Dedifferentiated amniotic fluid mesenchymal stem cell (primary cell): ENCODE data around the gene ZNF699.
"Not testable (repeated sequence)": the region's sequence is repeated elsewhere in the genome, so short reads cannot be mapped to it uniquely, and the experiment has no call there.

Experiments used
- DNase-seq: peaks from one replicate; pipeline ENCODE4 v3.0.0-alpha.2; 2016; ENCODE audit errors: extremely low spot score

The ZNF699 gene

DNA sequence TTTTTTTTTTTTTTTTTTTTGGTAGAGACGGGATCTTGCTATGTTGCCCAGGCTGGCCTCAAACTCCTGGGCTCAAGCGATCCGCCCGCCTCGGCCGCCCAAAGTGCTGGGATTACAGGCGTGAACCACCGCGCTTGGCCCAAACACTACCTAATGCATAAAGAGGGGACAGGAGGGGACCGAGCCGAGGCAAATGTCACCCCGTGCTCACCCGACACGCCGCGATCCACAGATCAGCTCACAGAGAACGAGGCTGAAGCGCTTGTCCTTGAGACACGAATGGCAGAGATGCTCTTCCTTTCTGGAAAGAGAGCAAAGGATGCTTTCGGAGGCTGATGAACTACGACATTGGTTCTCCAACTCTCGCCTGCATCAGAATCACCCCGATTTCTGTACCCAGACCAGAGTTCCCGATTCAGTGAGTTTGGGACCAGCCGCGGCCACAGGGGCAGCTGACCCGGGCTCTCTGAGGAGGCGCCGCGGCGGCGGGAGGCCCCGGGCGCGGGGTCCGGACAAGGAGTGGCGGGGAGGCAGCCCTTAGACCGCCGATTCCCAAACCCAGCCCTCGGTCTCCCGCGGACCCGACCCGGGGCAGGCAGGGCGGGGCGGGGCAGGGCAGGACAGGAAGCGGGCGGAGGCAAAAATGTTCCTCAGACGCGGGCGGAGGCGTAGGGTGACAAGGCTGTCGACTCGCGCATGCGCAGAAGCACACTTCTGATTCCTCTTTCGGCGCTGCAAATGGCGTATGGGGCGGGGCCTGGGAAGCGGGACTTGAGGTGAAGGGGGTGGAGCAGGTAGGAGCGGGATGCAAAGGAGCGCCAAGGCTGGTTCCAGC is at the start of gene ZNF699:
Gene ZNF699 (minus strand): TSS at position 700 of the 835 bp plus-strand sequence. CDS start 4,719 bp downstream, outside the sequence.
- peak; percentile 99 for DNase-seq

DNA sequence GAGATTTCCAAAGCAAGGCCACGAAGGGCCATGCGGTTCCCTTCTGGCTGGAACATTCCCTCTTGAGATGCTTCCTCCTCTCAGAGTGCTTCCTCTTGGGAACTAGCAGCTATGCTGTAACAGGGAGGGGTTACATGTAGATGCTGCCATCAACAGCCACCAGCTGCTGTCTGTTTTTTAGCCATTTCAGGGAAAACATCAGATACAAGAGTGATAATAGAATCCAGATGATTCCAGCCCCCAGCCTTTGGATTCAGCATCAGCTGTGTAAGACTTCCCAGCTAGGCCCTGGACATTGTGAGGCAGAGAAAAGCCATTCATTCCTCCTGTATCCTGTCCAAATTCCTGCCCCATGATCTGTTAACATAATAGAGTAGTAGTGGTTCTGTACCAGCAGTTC is 45.0 kb upstream of the ZNF699 start:
- no peak for DNase-seq

DNA sequence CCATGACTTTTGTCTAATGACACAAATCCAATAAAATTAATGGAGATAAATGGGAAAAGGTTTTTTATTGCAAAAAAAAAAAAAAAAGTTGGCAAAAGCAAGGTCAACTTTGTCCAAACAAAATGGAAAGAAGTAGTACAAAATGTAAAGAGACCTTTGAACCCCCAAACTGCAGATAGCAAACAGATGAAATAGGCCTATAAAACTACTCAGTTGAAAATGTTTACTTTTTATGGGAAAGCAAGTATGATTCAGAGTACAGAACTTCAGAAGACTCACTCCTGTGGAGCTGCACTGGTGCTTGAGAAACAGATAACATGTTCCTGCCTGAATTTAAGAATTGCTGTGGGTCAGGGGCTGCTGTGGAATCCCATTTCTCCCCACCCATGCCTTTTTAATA is 43.4 kb upstream of the ZNF699 start:
- DNase-seq = no peak

DNA sequence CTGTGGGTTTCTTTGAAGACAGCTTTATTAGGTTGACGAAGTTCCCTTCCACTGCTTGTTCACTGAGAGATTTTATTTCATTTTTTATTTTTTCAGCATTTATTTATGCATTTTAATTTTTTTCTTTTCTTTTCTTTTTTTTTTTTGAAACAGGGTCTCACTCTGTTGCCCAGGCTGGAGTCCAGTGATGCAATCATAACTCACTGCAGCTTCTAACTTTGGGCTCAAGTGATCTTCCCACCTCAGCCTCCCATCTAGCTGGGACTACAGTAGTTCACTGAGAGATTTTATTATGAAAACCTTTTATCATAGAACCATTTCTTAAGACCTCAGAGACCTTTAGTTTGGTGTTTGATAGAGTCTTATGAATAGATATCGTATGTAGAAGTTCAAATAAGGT is 42.9 kb upstream of the ZNF699 start:
- no peak for DNase-seq

DNA sequence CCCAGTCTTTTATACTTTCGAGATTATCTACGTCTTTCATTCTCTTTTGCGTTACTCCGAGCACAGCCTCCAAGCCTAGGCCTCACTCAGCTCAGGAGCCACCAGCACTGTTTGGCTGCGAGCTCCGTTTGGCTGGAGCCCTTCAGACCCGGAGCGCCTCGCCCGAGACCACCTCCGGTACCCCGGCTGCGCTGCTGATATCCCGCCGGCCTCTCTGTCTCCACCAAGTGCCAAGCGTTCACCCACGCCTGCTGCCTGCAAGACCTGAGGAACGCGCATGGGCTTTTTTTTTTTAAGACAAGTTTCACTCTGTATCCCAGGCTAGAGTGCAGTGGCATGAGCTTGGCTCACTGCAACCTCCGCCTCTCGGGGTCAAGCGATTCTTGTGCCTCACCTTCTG is 39.0 kb upstream of the ZNF699 start:
- no peak for DNase-seq

DNA sequence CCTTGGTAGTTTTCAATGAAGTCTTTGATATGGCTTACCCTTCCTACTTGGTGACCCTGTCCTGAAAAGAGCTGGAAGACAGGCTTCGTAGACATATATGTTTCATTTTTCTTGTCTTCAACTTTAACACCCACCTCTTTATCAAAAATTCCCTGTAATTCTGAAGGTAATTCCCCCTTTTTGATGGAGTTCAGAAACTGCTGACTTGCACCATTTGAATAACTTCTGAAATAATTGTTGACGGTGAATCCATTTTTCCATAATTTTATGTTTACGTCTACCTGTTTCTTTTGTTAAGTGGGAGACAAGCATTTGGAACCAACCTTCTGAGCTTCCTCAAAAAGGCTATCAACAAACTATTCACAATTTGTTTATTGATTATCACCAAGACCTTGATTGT is 38.6 kb upstream of the ZNF699 start:
- DNase-seq = no peak

DNA sequence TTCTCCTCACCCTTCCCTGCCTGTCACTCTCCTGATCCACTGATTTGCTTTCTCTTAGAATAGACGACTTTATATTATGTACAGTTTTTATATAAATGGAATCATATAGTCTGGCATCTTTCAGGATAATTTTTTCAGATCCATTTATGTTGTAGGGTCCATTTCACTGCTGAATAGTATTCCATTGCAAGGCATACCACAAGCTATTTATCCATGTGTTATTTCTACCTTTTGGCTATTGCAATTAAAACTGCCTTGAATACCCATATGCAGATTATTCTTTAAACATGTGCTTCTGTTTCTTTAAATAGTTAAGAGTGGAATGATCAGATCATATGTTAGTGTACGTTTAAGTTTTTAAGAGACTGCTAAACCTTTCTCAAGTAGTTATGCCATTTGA is 35.4 kb upstream of the ZNF699 start:
- no peak for DNase-seq

DNA sequence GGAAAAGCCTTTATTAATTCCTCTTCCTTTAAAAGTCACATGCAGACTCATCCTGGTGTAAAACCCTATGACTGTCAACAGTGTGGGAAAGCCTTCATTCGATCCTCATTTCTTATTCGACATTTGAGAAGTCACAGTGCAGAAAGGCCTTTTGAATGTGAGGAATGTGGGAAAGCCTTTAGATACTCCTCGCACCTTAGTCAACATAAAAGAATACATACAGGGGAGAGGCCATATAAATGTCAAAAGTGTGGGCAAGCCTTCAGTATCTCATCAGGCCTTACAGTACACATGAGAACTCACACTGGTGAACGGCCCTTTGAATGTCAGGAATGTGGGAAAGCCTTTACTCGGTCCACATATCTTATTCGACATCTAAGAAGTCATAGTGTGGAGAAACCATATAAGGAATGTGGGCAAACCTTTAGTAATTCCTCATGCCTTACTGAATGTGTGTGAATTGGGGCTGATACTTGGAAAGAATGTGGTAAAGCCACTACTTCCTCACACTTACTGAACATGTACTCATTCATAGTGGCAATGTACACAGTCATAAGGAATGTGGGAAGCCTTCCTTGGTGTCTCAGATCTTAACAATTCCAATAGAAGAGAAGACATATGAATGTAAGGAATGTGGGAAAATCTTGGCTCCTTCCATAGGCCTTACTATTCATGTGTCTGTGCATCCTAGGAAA is 33.1 kb upstream of the ZNF699 start:
- no peak for DNase-seq

DNA sequence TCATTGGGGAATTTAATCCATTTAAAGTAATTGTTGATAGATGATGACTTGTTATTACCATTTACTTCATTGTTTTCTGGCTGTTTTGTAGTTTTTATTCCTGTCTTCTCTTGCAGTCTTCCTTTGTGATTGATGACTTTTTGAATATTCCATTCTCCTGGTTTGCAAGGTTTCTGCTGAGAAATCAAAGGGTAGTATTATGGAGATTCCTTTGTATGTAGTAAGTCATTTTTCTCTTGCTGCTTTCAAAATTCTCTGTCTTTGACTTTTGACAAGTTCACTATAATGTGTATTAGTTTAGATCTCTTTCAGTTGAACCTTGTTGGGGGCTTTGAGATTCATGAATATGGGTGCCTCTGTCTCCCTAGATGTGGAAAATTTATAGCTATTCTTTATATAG is 20.4 kb upstream of the ZNF699 start:
- DNase-seq = no peak

DNA sequence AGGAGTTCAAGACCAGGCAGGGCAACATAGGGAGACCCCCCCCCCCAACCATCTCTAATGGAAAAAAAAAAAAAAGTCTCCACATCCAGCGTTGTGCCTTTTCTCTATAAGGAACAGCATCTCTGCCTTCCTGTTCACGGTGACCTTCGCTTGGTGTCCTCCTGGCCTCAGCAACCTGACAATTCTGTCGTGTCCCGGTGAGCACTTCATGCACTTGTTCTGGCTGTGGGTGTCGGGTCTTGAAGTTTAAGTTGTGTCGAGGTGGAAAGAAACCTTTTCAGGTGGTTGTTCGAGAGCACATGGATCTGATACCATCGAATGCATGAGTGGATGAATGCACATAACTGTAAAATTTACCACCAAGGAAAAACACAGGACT is 14.9 kb upstream of the ZNF699 start:
- no peak for DNase-seq

DNA sequence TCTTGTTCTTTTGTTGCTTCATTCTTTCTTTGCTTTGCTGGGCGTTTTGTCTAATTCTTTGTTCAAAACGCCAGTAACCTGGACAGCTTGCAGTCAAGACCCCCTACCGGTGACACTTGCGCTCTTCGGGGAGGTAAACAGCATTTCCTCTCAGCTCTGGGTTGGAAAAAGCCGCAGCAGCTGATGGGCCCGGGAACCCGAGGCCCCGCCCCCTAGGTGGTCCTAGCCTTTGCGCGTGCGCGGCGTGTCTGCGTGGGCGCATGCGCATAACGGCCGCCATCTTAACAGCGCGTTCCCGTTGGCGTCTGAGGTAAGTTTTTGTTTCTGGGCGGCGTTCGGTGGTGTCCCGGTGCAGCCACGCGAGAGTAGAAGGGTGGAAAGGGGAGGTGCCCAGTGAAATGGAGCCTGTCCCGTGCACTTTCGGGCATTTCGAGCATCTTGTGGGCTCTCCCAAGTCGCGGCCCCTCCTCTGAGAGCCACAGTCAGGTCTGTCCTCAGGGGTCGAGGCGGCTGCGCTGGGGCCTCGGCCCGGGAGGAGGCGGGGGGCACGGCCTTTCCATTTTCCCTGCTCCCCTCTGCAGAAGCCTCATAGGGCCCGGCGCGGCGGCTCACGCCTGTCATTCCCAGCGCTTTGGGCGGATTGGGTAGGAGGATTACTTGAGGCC is 14.4 kb upstream of the ZNF699 start, which contains the start of gene ZNF559:
Gene ZNF559 (plus strand): TSS at position 261 of the 665 bp plus-strand sequence. CDS start 14,371 bp downstream, outside the sequence.
- peak; percentile 96 for DNase-seq

DNA sequence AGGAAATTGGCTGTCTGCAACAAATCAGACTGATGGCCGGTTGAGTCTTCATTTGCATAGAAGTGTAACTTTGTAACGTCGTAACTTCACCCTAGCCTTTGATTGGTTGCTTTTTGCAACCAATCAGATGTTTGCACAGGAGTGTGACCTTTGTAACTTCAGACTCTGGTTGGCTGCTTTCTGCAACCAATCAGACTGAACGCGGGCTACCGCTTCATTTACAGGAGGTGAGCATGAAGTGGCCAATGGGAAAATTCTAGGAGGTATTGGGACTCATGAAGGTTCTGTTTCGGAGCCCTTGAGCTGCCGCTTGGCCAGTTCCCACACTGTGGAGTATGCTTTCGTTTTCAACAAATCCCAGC is 13.9 kb upstream of the ZNF699 start:
- peak; percentile 64 for DNase-seq

DNA sequence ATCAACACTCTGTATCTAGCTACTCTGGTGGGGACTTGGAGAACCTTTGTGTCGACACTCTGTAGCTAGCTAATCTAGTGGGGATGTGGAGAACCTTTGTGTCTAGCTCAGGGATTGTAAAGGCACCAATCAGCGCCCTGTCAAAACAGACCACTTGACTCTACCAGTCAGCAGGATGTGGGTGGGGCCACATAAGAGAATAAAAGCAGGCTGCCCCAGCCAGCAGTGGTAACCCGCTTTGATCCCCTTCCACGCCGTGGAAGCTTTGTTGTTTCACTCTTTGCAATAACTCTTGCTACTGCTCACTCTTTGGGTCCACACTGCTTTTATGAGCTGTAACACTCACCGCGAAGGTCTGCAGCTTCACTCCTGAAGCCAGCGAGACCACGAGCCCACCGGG is 12.6 kb upstream of the ZNF699 start:
- DNase-seq = not testable (repeated sequence)

DNA sequence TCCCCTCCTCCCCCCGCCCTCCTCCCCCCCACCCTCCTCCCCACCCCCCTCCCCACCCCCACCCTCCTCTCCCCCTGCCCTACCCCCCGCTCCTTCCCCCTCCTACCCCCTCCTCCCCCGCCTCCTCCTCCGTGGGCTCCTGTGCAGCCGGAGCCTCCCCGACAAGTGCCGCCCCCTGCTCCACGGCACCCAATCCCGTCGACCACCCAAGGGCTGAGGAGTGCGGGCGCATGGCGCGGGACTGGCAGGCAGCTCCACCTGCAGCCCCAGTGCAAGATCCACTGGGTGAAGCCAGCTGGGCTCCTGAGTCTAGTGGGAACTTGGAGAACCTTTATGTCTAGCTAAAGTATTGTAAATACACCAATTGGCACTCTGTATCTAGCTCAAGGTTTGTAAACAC is 12.1 kb upstream of the ZNF699 start:
- DNase-seq = not testable (repeated sequence)

DNA sequence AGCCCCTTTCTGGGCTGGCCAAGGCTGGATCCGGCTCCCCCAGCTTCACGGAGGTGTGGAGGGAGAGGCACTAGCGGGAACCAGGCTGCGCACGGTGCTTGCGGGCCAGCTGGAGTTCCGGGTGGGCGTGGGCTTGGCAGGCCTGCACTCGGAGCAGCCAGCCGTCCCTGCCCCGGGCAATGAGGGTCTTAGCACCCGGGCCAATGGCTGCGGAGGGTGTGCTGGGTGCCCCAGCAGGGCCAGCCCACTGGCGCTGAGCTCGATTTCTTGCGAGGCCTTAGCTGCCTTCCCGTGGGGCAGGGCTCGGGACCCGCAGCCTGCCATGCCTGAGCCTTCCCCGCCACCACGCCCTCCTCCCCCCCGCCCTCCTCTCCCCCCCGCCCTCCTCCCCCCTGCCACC is 11.7 kb upstream of the ZNF699 start:
- no peak for DNase-seq

DNA sequence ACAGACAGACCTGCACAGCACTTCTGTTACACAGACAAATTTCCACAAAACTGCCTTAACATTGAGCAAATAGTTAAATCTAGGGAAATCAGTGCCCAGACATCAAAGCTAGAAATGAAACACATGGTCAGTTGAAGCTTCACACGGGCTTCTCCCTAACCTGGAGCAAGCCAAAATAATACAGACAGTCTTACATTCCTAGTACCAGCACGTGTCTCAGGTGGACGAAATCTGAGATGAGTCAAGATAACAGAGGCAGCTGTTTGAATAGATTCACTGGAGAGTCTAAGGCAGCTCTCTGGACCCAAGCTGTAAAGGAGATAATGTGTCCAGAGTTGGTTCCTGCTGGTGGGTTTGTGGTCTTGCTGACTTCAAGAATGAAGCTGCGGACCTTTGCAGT is 4.1 kb upstream of the ZNF699 start:
- no peak for DNase-seq

DNA sequence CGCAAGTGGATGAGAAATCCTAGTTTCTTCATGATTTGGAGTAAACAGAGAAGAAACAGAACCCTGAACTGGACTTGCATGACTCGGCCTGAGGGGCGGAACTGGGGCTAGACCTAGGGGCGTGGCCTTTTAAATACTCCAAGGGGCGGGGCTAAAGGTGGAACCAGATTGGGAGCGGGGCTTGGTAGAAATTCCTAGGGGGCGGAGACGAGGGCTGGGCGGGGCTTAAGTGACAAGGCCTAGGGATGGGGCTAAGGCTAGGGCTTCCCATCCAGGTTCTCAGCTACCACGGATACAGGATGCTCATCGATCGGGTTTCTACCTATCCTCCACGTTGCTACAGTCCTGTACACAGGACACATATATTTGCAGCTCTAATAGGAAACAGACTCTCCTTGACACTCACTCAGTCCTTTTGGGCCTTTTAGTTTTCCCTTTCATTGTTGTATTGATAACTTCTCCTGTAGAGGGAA is 372 bp upstream of the ZNF699 start:
- peak; percentile 88 for DNase-seq

DNA sequence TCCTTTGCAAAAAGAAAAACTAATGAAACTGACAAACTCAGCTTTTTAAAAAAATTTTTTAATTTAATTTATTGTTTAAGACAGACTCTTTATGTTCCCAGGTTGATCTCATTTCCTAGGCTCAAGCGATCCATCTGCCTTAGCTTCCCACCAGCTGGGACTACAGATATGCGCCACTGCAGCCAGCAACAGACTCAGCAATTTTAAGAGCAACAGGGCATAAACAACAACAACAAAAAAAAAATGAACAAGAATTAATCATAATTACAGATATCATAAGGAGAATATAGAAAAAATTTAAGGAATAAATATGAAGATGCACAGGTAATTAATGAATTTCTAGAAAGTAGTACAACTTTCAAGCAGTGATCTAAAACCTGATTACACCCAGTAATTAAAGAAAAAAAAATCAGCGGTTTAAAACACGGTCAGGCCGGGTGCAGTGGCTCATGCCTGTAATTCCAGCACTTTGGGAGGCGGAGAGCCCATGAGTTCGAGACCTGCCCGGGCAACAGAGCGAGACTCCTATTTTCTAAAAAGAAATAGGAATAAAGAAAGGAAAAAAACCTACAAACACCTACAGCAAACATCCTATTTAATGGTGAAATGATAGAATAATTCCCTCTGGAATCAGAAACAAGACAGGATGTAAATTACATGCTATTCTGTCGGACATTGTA is 1.4 kb downstream of the ZNF699 start:
- no peak for DNase-seq

DNA sequence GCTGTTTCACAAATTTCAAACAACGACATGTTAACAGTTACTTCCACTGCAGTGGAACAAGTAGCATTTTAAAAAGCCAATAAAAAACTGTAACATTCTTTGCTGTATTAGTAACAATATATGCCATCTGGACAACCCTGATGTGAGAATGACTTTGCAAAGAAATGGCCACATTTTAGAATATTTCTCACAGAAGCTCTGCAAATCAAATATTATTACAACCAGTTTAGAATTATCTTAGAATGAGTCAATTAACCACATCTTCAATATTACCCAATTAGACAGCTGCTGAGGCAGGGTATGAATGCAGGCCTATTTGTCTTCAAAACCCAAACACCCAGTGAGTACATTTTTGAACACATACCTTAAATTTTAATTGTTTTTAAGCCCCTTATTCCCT is 3.2 kb downstream of the ZNF699 start:
- DNase-seq = no peak

DNA sequence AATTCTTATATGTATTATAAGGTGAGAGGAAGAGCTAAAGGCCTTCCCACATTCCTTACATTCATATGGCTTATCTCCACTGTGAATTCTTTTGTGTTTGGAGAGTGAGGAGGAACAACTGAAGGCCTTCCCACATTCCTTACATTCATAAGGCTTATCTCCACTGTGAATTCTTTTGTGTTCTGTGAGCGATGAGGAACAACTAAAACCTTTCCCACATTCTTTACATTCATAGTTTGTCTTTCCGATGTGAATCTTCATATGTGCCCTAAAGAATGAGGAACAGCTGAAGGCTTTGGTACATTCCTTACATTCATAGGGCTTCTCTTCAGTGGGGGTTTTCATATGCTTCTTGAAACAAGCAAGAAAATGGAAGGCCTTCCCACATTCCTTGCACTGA is 13.3 kb downstream of the ZNF699 start:
- DNase-seq = no peak

DNA sequence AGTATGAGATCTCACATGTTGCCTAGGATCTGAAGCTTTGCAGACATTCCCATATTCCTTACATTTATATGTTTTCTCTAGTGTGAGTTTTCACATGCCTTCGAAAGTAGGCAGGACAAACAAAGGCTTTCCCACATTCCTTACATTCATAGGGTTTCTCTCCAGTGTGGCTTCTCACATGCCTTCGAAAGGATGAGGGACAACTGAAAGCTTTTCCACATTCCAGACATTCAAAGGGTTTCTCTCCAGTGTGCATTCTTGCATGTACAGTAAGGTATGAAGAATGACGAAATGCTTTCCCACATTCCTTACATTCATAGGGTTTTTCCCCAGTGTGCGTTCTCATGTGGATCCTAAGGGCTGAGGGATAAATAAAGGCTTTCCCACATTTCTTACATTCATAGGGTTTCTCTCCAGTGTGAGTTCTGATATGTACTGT is 14.2 kb downstream of the ZNF699 start:
- no peak for DNase-seq
